ENCODE data around the gene MEA1.

The MEA1 gene

GRCh38 chr6:43014434-43014909 is 726 bp upstream of the MEA1 start:
- H3K4me1 ChIP-seq (ENCODE audit: insufficient read depth, poor library complexity, severe bottlenecking): peaks cover 5% of the 10 kb centered on the region
- DNase-seq (ENCODE audit: low spot score) (no peak), ATAC-seq (ENCODE audit: low read depth) (no peak)
- H3K4me3 ChIP-seq (ENCODE audit: severe bottlenecking): peak overlapping the region; percentile 44
- no peaks in the 10 kb centered on the region for H3K27me3 ChIP-seq (ENCODE audit: insufficient read depth, poor library complexity, severe bottlenecking)
- TF ChIP-seq CTCF (IDR thresholded peaks at IDR 0.05; ENCODE audit: poor library complexity, severe bottlenecking): no peak
- H3K9me3 ChIP-seq (ENCODE audit: severe bottlenecking): no peaks in the 10 kb centered on the region
- peak overlapping the region; percentile 48 for H3K27ac ChIP-seq (ENCODE audit: poor library complexity, severe bottlenecking)
- peaks cover 33% of the 10 kb centered on the region for H3K36me3 ChIP-seq (ENCODE audit: low read depth)

- ATAC-seq (ENCODE audit: low read depth): no peak; the same call in none of the 3 replicates
- H3K9me3 ChIP-seq (ENCODE audit: severe bottlenecking): no peaks in the 10 kb centered on the region
- no peak for DNase-seq (ENCODE audit: low spot score)
- H3K36me3 ChIP-seq (ENCODE audit: low read depth): peaks cover 33% of the 10 kb centered on the region
- no peak for TF ChIP-seq CTCF (IDR thresholded peaks at IDR 0.05; ENCODE audit: poor library complexity, severe bottlenecking)
- peak overlapping the region; percentile 44 for H3K4me3 ChIP-seq (ENCODE audit: severe bottlenecking)
- H3K27me3 ChIP-seq (ENCODE audit: insufficient read depth, poor library complexity, severe bottlenecking): no peaks in the 10 kb centered on the region
- peak overlapping the region; percentile 48 for H3K27ac ChIP-seq (ENCODE audit: poor library complexity, severe bottlenecking)
- peaks cover 5% of the 10 kb centered on the region for H3K4me1 ChIP-seq (ENCODE audit: insufficient read depth, poor library complexity, severe bottlenecking)
These were observed 476 bp downstream of the MEA1 start for GRCh38 chr6:43013097-43013842.

GRCh38 chr6:43012364-43012763 is 1.4 kb downstream of the MEA1 start:
- no peak for ATAC-seq (ENCODE audit: low read depth)

GRCh38 chr6:43011207-43011606 is 2.5 kb downstream of the MEA1 start:
- H3K27ac ChIP-seq (ENCODE audit: poor library complexity, severe bottlenecking): no peak overlapping the region
- peaks cover 34% of the 10 kb centered on the region for H3K36me3 ChIP-seq (ENCODE audit: low read depth)
- H3K27me3 ChIP-seq (ENCODE audit: insufficient read depth, poor library complexity, severe bottlenecking): no peaks in the 10 kb centered on the region
- H3K4me1 ChIP-seq (ENCODE audit: insufficient read depth, poor library complexity, severe bottlenecking): peaks cover 5% of the 10 kb centered on the region
- DNase-seq (ENCODE audit: low spot score) (no peak), ATAC-seq (ENCODE audit: low read depth) (no peak)
- no peak for TF ChIP-seq CTCF (IDR thresholded peaks at IDR 0.05; ENCODE audit: poor library complexity, severe bottlenecking)
- no peak overlapping the region for H3K4me3 ChIP-seq (ENCODE audit: severe bottlenecking)
- no peaks in the 10 kb centered on the region for H3K9me3 ChIP-seq (ENCODE audit: severe bottlenecking)

More at GRCh38 chr6:43012364-43012763, 1.4 kb downstream of the MEA1 start:
- peaks cover 5% of the 10 kb centered on the region for H3K4me1 ChIP-seq (ENCODE audit: insufficient read depth, poor library complexity, severe bottlenecking)
- no peaks in the 10 kb centered on the region for H3K9me3 ChIP-seq (ENCODE audit: severe bottlenecking)
- peak overlapping the region; percentile 44 for H3K4me3 ChIP-seq (ENCODE audit: severe bottlenecking)
- H3K36me3 ChIP-seq (ENCODE audit: low read depth): peaks cover 33% of the 10 kb centered on the region
- no peaks in the 10 kb centered on the region for H3K27me3 ChIP-seq (ENCODE audit: insufficient read depth, poor library complexity, severe bottlenecking)
- DNase-seq (ENCODE audit: low spot score): no peak
- no peak for TF ChIP-seq CTCF (IDR thresholded peaks at IDR 0.05; ENCODE audit: poor library complexity, severe bottlenecking)
- H3K27ac ChIP-seq (ENCODE audit: poor library complexity, severe bottlenecking): peak overlapping the region; percentile 48

- no peaks in the 10 kb centered on the region for H3K9me3 ChIP-seq (ENCODE audit: severe bottlenecking)
- no peaks in the 10 kb centered on the region for H3K27me3 ChIP-seq (ENCODE audit: insufficient read depth, poor library complexity, severe bottlenecking)
- no peak overlapping the region for H3K4me3 ChIP-seq (ENCODE audit: severe bottlenecking)
- no peak for DNase-seq (ENCODE audit: low spot score)
- peaks cover 6% of the 10 kb centered on the region for H3K4me1 ChIP-seq (ENCODE audit: insufficient read depth, poor library complexity, severe bottlenecking)
- peaks cover 33% of the 10 kb centered on the region for H3K36me3 ChIP-seq (ENCODE audit: low read depth)
- ATAC-seq (ENCODE audit: low read depth): no peak
- no peak overlapping the region for H3K27ac ChIP-seq (ENCODE audit: poor library complexity, severe bottlenecking)
- TF ChIP-seq CTCF (IDR thresholded peaks at IDR 0.05; ENCODE audit: poor library complexity, severe bottlenecking): peak; percentile 55
These were observed 4.6 kb downstream of the MEA1 start for GRCh38 chr6:43009124-43009523.

All from RWPE2 (cell line).